Astrocyte of the hippocampus (primary cell): ENCODE measurements around the gene PEX14.

Source experiments
- DNase-seq: peaks from one replicate; pipeline ENCODE4 v3.0.0; 2011; ENCODE audit warnings: low read depth, low spot score

The PEX14 gene

DNA sequence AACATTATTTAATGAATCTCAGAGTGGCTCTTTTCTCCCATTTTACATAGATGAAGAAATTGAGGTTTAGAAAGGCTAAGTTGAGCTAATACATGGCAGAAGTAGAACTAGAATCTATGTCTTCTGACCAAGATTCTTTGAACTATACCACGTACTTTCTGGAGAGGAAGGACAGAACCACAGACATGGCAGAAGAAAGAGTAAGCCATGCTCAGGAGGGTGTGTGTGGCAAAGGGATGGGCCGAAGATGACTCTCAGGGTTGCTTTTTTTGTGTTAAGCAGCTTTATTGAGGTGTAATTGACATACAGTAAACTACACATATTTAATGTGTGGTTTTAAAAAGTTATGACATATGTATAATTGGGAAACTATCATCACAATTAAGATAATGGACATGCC, 69.5 kb downstream of the PEX14 start:
- no peak for DNase-seq

GRCh38 chr1:10546896-10547295, 72.1 kb downstream of the PEX14 start:
- DNase-seq, result no peak

GRCh38 chr1:10549904-10550664, 75.3 kb downstream of the PEX14 start:
- no peak for DNase-seq

- no peak for DNase-seq
These were observed 78.4 kb downstream of the PEX14 start for GRCh38 chr1:10553118-10553517.

DNA sequence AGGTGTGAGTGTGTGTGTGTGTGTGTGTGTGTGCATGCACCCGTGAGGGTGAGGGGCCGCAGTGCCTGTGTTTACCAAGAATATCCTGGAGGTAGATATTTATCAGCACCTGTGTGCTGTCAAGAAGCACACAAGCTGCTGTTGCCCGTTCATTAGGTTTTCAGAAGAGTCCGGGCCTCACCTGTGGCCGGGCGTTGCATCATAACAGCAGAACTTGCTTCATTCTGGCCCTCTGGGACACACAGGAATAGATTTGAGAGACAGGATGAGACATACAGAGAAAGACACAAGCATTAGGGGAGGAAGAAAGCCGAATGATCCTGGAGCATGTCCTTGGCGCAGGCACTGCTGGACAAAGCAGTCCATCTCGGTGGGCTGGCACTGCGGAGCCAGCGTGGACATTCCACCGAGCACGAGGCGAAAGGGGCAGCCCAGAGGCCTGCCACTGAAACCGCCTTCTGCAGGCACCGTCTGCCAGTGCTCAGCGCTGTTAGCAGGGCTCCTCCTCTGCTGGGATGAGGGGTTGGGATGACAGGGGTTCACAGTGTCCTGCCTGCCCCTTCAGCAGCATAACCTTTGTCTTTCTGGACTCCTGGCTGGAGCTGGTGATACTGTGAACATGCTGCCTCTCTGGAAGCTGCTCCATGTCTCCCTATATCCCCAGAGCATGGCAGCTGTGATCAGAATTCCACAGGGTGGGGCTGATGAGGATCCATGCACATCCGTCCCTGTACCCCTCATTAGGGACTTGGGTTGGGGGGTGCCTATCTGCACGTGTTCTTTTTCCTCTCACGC, 81.1 kb downstream of the PEX14 start:
- DNase-seq, result no peak

GRCh38 chr1:10556430-10557005, 81.8 kb downstream of the PEX14 start:
- DNase-seq, result no peak

DNA sequence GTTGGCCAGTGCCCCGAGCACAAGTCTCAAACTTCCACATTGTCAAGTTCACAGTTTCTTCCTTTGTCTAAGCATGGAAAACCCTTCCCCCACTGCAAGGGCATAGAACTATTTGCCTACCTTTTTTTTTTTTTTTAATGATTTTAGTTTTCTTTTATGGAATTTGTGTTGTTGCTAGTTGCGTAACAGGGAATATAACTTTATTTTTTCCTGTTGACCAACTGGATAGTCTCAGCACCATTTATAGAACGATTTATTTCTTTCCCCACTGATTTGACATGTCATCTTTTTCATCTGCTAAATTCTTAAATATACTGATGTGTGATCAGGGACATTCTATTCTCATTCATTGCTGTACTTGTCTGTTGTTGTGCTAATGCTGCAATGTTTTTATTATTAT, 83.0 kb downstream of the PEX14 start:
- DNase-seq, result no peak

DNA sequence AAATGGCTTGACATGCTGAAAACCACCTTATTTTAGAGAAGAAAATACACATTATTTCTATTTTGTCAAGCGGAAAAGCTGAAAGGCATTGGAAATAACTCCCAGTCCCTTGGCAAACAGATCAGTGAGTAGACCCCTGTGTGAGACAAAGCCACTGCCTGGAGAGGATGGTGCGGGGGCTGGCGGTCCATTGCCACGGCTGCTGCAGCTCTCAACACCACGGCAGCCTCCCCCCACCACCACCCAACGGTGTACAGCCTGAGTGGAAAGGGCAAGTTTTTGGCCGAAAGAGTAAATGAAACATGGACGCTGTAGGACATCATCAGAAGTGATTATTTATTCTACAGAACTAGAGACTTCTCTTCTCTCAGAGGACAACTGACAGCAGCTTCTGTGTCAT, 84.6 kb downstream of the PEX14 start:
- no peak for DNase-seq

- no peak for DNase-seq
These were observed 86.7 kb downstream of the PEX14 start for GRCh38 chr1:10561497-10561896.

DNA sequence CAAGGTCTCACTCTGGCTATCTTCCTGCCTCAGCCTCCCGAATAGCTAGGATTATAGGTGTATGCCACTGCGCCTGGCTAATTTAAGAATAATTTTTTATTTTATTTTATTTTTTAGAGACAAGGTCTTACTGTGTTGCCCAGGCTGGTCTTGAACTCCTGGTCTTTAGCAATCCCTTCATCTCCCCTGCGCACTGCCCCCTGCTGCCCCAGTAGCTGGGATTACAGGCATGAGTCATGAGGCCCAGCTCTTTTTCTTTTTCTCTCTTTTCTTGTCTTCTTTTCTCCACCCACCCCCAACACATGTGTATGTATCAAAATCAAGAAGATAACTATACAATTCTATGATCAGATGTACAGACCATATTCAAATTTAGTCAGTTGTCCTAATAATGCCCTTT, 87.2 kb downstream of the PEX14 start:
- DNase-seq, result no peak

DNA sequence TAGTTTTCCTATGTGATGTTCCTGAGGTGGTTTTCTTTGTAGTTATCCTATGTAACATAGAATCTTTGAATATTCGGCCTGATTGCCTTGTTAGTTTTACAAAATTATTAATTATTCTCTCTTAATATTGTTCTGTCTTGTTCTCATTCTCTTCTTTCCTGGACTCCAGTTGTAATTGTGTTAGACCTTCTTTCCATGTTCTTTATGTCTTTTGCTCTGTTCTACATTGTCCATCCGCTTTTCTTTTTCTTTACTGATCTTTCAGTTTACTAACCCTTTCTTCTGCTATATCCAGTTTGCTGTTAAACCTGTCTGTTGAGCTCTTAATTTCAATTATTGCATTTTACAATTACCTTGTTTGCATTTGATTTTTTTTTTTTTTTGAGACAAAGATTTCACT, 89.3 kb downstream of the PEX14 start:
- DNase-seq, result no peak

GRCh38 chr1:10569531-10569930, 94.8 kb downstream of the PEX14 start:
- no peak for DNase-seq

- DNase-seq, result peak; percentile 68
These were observed 100.9 kb downstream of the PEX14 start for GRCh38 chr1:10575616-10576015.

DNA sequence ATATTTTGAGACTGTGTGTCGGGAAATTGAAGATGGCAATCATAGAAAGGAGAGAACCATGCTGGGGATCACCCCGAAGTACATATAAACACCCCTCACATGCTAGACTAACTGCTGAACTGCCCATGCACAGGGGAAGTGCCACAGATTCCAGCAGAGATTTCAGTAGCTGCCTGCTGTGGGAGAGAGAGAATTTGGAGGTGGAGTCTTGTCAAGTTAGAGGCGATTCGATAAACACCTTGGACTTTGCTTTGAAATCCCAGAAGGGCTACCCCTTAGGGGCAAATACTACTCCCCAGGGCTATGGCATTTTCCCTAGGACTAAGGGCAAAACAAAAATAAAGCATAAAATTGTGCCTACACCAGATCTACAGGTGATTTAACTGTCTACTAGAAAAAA, 103.3 kb downstream of the PEX14 start:
- no peak for DNase-seq

GRCh38 chr1:10583641-10584040, 108.9 kb downstream of the PEX14 start:
- DNase-seq, result no peak

GRCh38 chr1:10585242-10585641, 110.5 kb downstream of the PEX14 start:
- no peak for DNase-seq

- DNase-seq, result no peak
These were observed 111.4 kb downstream of the PEX14 start for GRCh38 chr1:10586125-10586524.

DNA sequence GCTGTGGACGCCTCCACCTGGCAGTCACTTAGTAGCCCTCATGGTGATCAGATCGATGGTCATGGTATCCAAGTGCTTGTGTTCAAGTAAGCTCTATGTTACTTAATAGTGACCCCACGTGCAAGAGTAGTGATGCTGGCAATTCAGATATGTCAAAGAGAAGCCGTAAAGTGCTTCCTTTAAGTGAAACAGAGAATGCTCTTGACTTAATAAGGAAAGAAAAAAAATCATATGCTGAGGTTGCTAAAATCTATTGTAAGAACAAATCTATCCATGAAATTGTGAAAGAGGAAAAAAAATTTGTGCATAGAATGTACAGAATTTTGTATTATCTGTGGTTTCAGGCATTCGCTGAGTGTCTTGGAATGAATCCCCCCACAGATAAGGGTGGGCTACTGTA, 113.9 kb downstream of the PEX14 start:
- DNase-seq, result no peak

GRCh38 chr1:10589074-10589473, 114.3 kb downstream of the PEX14 start:
- no peak for DNase-seq

DNA sequence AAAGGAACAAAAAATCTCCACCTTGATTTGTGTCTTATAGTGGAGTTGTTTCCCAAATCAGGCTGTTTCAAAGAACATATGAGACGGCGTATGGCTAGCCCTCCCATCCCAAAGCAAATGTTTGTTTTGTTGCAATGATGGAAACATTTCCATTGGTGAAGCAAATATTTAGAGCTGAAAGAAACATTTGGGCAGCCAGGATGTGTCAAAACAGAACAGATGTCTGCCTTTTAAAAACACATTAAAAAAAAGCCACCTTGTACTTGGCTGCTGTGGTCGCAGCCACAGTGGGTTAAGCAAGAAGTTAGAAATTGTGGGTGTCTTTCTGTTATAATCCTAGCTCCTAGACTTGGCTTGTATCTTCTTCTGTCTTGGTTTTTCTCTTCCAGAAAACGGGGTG, 116.3 kb downstream of the PEX14 start:
- DNase-seq, result no peak

- no peak for DNase-seq
These were observed 117.6 kb downstream of the PEX14 start for GRCh38 chr1:10592373-10592772.

DNA sequence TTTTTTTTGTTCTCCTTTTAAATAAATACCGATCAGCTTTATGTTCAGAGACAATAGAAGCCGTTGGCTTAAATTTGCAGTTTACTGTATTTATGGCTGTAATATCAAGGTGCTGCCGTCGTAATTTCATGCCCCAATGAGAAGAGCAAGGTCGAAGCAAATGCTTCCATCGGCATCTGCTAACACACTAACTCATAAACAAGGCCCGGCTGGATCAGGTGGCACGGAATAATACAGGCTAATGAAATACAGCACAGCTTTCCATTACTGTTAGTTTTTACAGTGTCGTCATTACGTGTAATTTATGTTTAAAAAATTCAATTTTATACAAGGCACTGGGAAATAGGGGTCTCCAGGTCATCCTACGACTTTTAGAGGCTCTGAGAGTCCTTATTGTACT, 119.0 kb downstream of the PEX14 start:
- DNase-seq, result no peak
